Smooth muscle cell (in vitro differentiated cells): ENCODE data around the gene GRB2. TPM values are rescaled to one million over a fixed set of nuclear protein-coding genes. Genes with fewer than 3 reads are reported as not detected.
A peak's percentile ranks its signal among the peaks of the same experiment; 100 is the strongest.
"Not testable (repeated sequence)": the region's sequence is repeated elsewhere in the genome, so short reads cannot be mapped to it uniquely, and the experiment has no call there.

Experiments
- DNase-seq: peaks from one replicate; lab custom pipeline; 2025; ENCODE audit not compliant: unreplicated experiment; lab: John Stamatoyannopoulos, UW
- H2AFZ ChIP-seq: fragments of 200-600 bp; sonication (generic); 2 replicates; pipeline ENCODE4 v1.6.0; 2016; ENCODE audit warnings: antibody characterized with exemption, low read depth, mild to moderate bottlenecking
- H3F3A ChIP-seq: fragments of 200-600 bp; sonication (generic); 2 replicates; pipeline ENCODE4 v1.6.0; 2017; ENCODE audit warnings: antibody characterized with exemption, low read depth
- H3K27ac ChIP-seq: fragments of 200-600 bp; sonication (generic); 2 replicates; pipeline ENCODE4 v1.5.1; 2016; ENCODE audit warnings: low read depth, mild to moderate bottlenecking
- H3K27me3 ChIP-seq: fragments of 200-600 bp; sonication (generic); 2 replicates; pipeline ENCODE4 v1.6.1; 2016; ENCODE audit warnings: low read depth, mild to moderate bottlenecking
- H3K36me3 ChIP-seq: fragments of 200-600 bp; sonication (generic); 2 replicates; pipeline ENCODE4 v1.5.1; 2016; ENCODE audit warnings: low read depth
- H3K4me1 ChIP-seq: fragments of 200-600 bp; sonication (generic); 2 replicates; pipeline ENCODE4 v1.5.1; 2016; ENCODE audit warnings: low read depth
- H3K4me2 ChIP-seq: fragments of 200-600 bp; sonication (generic); 2 replicates; pipeline ENCODE4 v1.6.0; 2016; ENCODE audit warnings: mild to moderate bottlenecking
- H3K4me3 ChIP-seq: fragments of 200-600 bp; sonication (generic); 2 replicates; pipeline ENCODE4 v1.5.1; 2016; ENCODE audit warnings: mild to moderate bottlenecking
- H3K79me2 ChIP-seq: fragments of 200-600 bp; sonication (generic); 2 replicates; pipeline ENCODE4 v1.6.0; 2016; ENCODE audit warnings: low read depth, mild to moderate bottlenecking
- H3K9ac ChIP-seq: fragments of 200-600 bp; sonication (generic); 2 replicates; pipeline ENCODE4 v1.6.0; 2016; ENCODE audit warnings: low read depth
- H3K9me3 ChIP-seq: fragments of 200-600 bp; sonication (generic); replicated peaks from 2 replicates; pipeline ENCODE4 v1.5.1; 2016; ENCODE audit warnings: low read depth
- H4K20me1 ChIP-seq: fragments of 200-600 bp; sonication (generic); 2 replicates; pipeline ENCODE4 v1.6.0; 2016; ENCODE audit warnings: low read depth
- CTCF ChIP-seq: fragments of 200-600 bp; sonication (generic); IDR thresholded peaks from 2 replicates; pipeline ENCODE4 v1.5.1; 2017; ENCODE audit warnings: borderline replicate concordance, mild to moderate bottlenecking, antibody characterized with exemption; ENCODE audit not compliant: insufficient read depth, poor library complexity, severe bottlenecking
- WGBS: methylation state at CpG from one replicate; pipeline ENCODE4 v1.1.7; 2016; ENCODE audit warnings: low lambda C conversion rate; 5-methylcytosine and 5-hydroxymethylcytosine counted together
- polyA plus RNA-seq: library from polyadenylated mRNA; unstranded; fragments of >200 nt; fragmentation: Nextera tagmentation; extraction: Ambion mirVana; gene quantifications from 2 replicates; pipeline ENCODE4 v1.2.1, GENCODE V29; 2016
- total RNA-seq: library from RNA; depleted of rRNA; stranded (reverse); fragments of >200 nt; gene quantifications from 2 replicates; pipeline ENCODE4 v1.2.3, GENCODE V29; 2014

The GRB2 gene
- total and polyA plus RNA-seq, 2 experiments from 2014 or later: 62.4 to 80.1 TPM

DNA sequence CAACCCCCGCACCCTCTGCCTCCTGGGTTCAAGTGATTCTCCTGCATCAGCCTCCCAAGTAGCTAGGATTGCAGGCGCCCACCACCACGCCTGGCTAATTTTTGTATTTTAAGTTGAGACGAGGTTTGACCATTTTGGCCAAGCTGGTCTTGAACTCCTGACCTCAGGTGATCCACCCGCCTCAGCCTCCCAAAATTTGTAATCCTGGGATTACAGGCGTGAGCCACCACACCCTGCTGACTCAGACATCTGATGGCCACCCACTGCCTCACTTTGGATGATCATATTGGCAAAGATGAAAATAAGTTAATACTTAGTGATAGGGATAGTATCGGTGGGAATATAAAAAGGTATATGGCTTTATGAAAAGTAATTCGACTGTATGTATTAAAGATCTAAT is 55.9 kb downstream of the GRB2 start:
- Histone ChIP-seq H3K36me3 (no peaks in the 10 kb centered on the region), H3K79me2 (peaks cover 74% of the 10 kb centered on the region), H3K4me3 (no peak overlapping the region), H3F3A (peaks cover 5% of the 10 kb centered on the region), H4K20me1 (peaks cover 99% of the 10 kb centered on the region), H3K4me2 (no peak overlapping the region), H3K9me3 (no peaks in the 10 kb centered on the region), H2AFZ (no peak overlapping the region), H3K27me3 (no peaks in the 10 kb centered on the region), H3K9ac (no peak overlapping the region), H3K27ac (no peak overlapping the region), H3K4me1 (peaks cover 28% of the 10 kb centered on the region)
- DNase-seq: no peak
- no peak for TF ChIP-seq CTCF
- WGBS: 96% methylated on average over 8 of the region's 8 CpGs

DNA sequence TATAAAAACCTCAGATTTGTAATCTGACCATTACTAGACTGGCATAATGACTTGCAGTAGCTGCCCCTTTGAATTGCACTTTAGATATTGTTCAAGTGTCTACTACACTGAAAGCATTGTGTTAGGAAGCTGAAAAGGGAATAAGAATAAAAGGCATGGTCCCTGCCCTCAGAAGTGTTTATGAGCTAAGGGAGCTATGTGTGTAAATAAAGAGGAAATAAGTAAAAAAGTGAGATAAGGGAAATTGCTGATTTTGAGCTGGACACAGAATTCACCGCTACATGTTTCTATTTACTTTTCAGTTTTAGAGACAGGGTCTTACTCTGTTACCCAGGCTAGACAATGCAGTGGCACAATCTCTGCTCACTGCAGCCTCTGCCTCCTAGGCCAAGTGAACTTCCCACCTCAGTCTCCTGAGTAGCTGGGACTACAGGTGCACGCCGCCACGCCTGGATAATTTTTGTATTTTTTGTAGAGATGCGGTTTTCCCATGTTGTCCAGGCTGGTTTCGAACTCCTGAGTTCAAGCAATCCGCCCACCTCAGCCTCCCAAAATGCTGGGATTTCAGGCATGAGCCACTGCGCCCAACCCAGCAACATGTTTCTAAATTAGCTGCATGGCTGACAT is 57.0 kb downstream of the GRB2 start:
- H3K4me1 ChIP-seq: peaks cover 28% of the 10 kb centered on the region
- peaks cover 76% of the 10 kb centered on the region for H3K79me2 ChIP-seq
- no peaks in the 10 kb centered on the region for H3K36me3 ChIP-seq
- no peak overlapping the region for H3K4me2 ChIP-seq
- DNase-seq: no peak
- H3K4me3 ChIP-seq: no peak overlapping the region
- 99% methylated on average over 8 of the region's 8 CpGs for WGBS
- H3K9ac ChIP-seq: no peak overlapping the region
- no peak overlapping the region for H3K27ac ChIP-seq
- H3K9me3 ChIP-seq: no peaks in the 10 kb centered on the region
- H2AFZ ChIP-seq: no peak overlapping the region
- peaks cover 100% of the 10 kb centered on the region for H4K20me1 ChIP-seq
- H3K27me3 ChIP-seq: no peaks in the 10 kb centered on the region
- H3F3A ChIP-seq: peaks cover 5% of the 10 kb centered on the region
- TF ChIP-seq CTCF: no peak

GRCh38 chr17:75346906-75347305 is 58.6 kb downstream of the GRB2 start:
- Histone ChIP-seq H2AFZ (no peak overlapping the region), H3K36me3 (no peaks in the 10 kb centered on the region), H3K4me1 (peaks cover 28% of the 10 kb centered on the region), H3K9ac (no peak overlapping the region), H3K9me3 (no peaks in the 10 kb centered on the region), H3K27ac (no peak overlapping the region), H3K79me2 (peaks cover 84% of the 10 kb centered on the region), H4K20me1 (peaks cover 100% of the 10 kb centered on the region), H3K4me3 (no peak overlapping the region), H3K4me2 (peak overlapping the region; percentile 63), H3K27me3 (no peaks in the 10 kb centered on the region), H3F3A (no peaks in the 10 kb centered on the region)
- no peak for TF ChIP-seq CTCF
- no peak for DNase-seq
- 22% methylated on average over 6 of the region's 6 CpGs for WGBS

- H2AFZ ChIP-seq, H3K36me3 ChIP-seq, H3K9ac ChIP-seq, H3K27ac ChIP-seq, H3K27me3 ChIP-seq, H3F3A ChIP-seq, H3K9me3 ChIP-seq, DNase-seq, H3K4me3 ChIP-seq: not testable (repeated sequence)
- Histone ChIP-seq H3K4me1 (peaks cover 27% of the 10 kb centered on the region), H4K20me1 (peaks cover 100% of the 10 kb centered on the region), H3K4me2 (peak overlapping the region; percentile 63), H3K79me2 (peaks cover 89% of the 10 kb centered on the region)
- 79% methylated on average over 9 of the region's 9 CpGs for WGBS
Observed at GRCh38 chr17:75346368-75346767, 59.1 kb downstream of the GRB2 start.
